Esophagus mucosa (tissue), 1 donor: ENCODE results near the gene HGS. TPM values are rescaled to one million over a fixed set of nuclear protein-coding genes. Genes with fewer than 3 reads are reported as not detected.

Experiments
- total RNA-seq: library from RNA; stranded (reverse); gene quantifications from one replicate; pipeline ENCODE4 v1.2.4, GENCODE V29; 2023
- donor health status: DM: yes; HTN: yes; CAD: no.

Gene HGS
- total RNA-seq, 1 donor from 2014 or later = 62.5 TPM

Other genes with a start within 250 kb of the HGS start
- 4,027 TPM for gene ACTG1, start 171.2 kb upstream of the HGS start, total RNA-seq
- 0.76 TPM for gene FSCN2, start 155.6 kb upstream of the HGS start, total RNA-seq
- gene FAAP100, start 131.7 kb upstream of the HGS start, total RNA-seq = 16.3 TPM
- gene NPLOC4, start 46.9 kb upstream of the HGS start, total RNA-seq = 92.8 TPM
- gene TSPAN10, start 46.8 kb upstream of the HGS start, total RNA-seq = 2.2 TPM
- not detected for gene PDE6G, start 27.5 kb upstream of the HGS start, total RNA-seq
- 22.4 TPM for gene OXLD1, start 17.4 kb upstream of the HGS start, total RNA-seq
- gene CCDC137, start 17.3 kb upstream of the HGS start, total RNA-seq = 21.4 TPM
- gene ARL16, start 214 bp upstream of the HGS start, total RNA-seq = 24.3 TPM
- gene MRPL12, start 19.4 kb downstream of the HGS start, total RNA-seq = 89.5 TPM
- gene SLC25A10, start 28.3 kb downstream of the HGS start, total RNA-seq = 37.2 TPM
- 0.08 TPM for gene GCGR, start 120.1 kb downstream of the HGS start, total RNA-seq
- gene MCRIP1, start 149.3 kb downstream of the HGS start, total RNA-seq = 18.7 TPM
- gene PPP1R27, start 151.0 kb downstream of the HGS start, total RNA-seq = 0.24 TPM
- gene P4HB, start 176.5 kb downstream of the HGS start, total RNA-seq = 812 TPM
- gene ARHGDIA, start 187.3 kb downstream of the HGS start, total RNA-seq = 300 TPM
- 68.9 TPM for gene ALYREF, start 207.6 kb downstream of the HGS start, total RNA-seq
- gene ANAPC11, start 207.7 kb downstream of the HGS start, total RNA-seq = 113 TPM
- 0.24 TPM for gene NPB, start 218.2 kb downstream of the HGS start, total RNA-seq
- 36.7 TPM for gene PCYT2, start 227.4 kb downstream of the HGS start, total RNA-seq
- 46.2 TPM for gene SIRT7, start 234.2 kb downstream of the HGS start, total RNA-seq
- gene MAFG, start 243.7 kb downstream of the HGS start, total RNA-seq = 12.3 TPM